Cardiac fibroblast (primary cell): ENCODE data around the gene TRIM31.
A peak's percentile ranks its signal among the peaks of the same experiment; 100 is the strongest.

Experiments used
- DNase-seq, 2 donors: peaks; one replicate each; pipeline versions ENCODE4 v3.0.0 to v3.0.0-alpha.2; 2010; ENCODE audit warnings: low read depth in 2 of 2
- H3K4me3 ChIP-seq, 2 donors: replicated peaks in 1 of 2; 1 replicate in 1 of 2; 2 replicates in 1 of 2; pipeline ENCODE4 v1.5.1; 2011; ENCODE audit warnings: low read depth in 2 of 2, low read length in 2 of 2, mild to moderate bottlenecking in 2 of 2, moderate library complexity in 1 of 2
- CTCF ChIP-seq: IDR thresholded peaks from one replicate; pipeline ENCODE4 v1.5.1; 2011; ENCODE audit warnings: low read depth, mild to moderate bottlenecking, low read length, inconsistent platforms

Gene TRIM31

DNA sequence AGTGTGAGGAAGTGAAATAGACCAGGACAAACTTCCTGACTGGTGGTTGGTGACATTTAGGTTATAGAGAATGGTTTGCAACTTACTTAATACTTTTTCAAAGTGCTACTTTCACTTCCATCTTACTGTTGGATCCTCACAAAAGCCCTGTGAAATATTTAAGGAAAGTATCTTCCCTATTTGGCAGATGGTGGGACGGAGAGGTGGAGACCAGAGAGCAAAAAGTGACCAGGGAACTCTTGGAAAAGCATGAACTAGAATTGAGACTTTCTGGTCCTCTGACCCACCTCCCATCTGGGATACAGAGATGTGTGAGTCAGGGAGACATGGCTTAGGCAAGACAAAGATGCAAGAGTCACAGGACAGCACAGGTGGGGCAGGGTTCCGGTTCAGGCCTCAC lies 45.1 kb upstream of the TRIM31 start:
- H3K4me3 ChIP-seq, result no peak overlapping the region
- DNase-seq, result no peak
- no peak for TF ChIP-seq CTCF

DNA sequence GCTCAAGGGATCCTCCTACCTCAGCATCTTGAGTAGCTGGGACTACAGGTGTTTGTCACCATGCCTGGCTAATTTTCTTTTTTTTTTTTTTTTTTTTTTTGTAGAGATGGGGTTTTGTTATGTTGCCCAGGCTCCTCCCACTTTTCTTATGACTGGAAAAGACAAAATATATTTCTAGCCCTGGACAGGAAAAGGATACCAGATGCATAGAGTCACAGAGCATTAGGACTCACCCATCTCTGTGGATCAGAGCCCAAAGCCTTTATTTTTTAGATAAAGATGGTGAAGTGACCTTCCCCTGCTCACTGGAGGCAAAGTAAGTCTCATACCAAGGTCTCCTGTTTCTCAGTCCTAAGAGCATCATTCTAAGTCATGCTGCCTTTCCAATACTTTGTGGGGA lies 44.7 kb upstream of the TRIM31 start:
- no peak for TF ChIP-seq CTCF
- no peak for DNase-seq
- no peak overlapping the region for H3K4me3 ChIP-seq

DNA sequence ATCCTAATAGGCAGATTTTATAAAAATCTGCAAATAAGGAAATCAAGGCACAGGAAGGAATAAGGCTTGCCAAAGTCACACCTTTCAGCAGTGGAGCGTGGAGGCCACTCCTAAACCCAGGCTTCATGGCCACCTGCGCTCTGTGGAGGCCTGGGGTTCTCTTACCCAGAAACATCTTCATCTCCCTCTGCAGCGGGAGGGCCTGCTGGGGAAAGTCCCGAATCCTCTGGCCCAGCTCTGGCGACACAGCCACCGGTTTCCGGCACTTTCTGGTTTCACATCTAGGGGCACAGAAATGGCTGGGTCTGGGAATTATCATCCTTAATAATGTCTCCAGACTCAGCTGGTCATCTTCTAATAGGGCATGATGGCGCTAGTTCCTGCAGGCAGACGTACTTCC lies 43.9 kb upstream of the TRIM31 start:
- no peak for TF ChIP-seq CTCF
- no peak for DNase-seq
- no peak overlapping the region for H3K4me3 ChIP-seq

GRCh38 chr6:30156262-30156599 lies 43.3 kb upstream of the TRIM31 start:
- no peak overlapping the region for H3K4me3 ChIP-seq
- TF ChIP-seq CTCF, result no peak
- peak; percentile 72 to 76 for DNase-seq

GRCh38 chr6:30155520-30156261 lies 42.8 kb upstream of the TRIM31 start:
- H3K4me3 ChIP-seq, result no peak overlapping the region
- peak in 1 of 2 donors; percentile 9 for DNase-seq
- TF ChIP-seq CTCF, result no peak

DNA sequence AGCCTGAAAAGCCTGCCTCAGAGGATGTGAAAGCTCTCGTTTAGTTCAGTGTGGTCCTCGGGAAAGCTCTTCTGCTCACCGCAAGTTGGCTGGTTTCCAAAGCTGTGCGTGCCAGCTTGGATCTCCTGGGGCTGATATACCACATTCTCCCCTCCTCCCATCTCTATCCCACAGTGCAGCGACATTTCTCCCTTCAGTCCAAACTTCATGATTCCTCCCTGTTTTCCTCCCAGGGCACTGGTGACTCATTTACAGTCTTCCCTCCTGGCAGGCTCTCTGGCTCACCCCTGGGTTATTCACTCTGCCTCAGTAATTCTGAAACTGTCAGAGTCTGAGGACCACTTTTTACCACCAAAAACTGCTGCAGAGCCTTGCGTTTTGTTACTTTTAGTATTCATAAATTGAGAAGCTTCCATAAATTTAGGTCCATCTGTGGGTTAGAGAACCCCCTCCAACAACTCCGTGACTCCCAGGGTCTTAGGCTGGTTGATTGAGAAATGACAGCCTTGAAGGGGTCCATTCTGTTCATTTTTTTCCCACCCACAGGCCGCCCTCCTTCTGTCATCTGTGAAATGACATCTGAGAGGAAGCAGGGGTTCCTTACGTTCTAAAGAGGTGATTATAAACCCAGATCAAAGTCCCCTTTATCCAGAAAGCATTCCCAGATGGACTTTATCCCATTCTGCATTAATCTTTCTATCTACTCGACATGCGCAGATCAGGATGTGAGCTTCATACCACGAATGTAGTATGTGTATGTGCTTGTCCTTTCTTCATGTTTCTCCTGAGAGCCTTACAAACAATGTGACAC lies 42.0 kb upstream of the TRIM31 start:
- DNase-seq, result peak; percentile 72 to 84
- TF ChIP-seq CTCF, result no peak
- H3K4me3 ChIP-seq, result no peak overlapping the region
